ENCODE measurements around the gene ZDHHC14.

The ZDHHC14 gene

GRCh38 chr6:157677235-157677634, 296.2 kb downstream of the ZDHHC14 start:
- no peak for DNase-seq (ENCODE audit: low read depth)
- no peak overlapping the region for H3K4me3 ChIP-seq (ENCODE audit: low read depth, low read length)
- TF ChIP-seq CTCF (IDR thresholded peaks at IDR 0.05; ENCODE audit: insufficient read depth, low read depth, low read length, missing control alignments): no peak

GRCh38 chr6:157679605-157680580, 298.9 kb downstream of the ZDHHC14 start:
- no peak for TF ChIP-seq CTCF (IDR thresholded peaks at IDR 0.05; ENCODE audit: insufficient read depth, low read depth, low read length, missing control alignments)
- no peak overlapping the region for H3K4me3 ChIP-seq (ENCODE audit: low read depth, low read length)
- peak; percentile 14 for DNase-seq (ENCODE audit: low read depth)

GRCh38 chr6:157681041-157681650, 300.2 kb downstream of the ZDHHC14 start:
- no peak for TF ChIP-seq CTCF (IDR thresholded peaks at IDR 0.05; ENCODE audit: insufficient read depth, low read depth, low read length, missing control alignments)
- no peak for DNase-seq (ENCODE audit: low read depth)
- no peak overlapping the region for H3K4me3 ChIP-seq (ENCODE audit: low read depth, low read length)

GRCh38 chr6:157682856-157683481, 302.0 kb downstream of the ZDHHC14 start:
- no peak for TF ChIP-seq CTCF (IDR thresholded peaks at IDR 0.05; ENCODE audit: insufficient read depth, low read depth, low read length, missing control alignments)
- no peak for DNase-seq (ENCODE audit: low read depth)
- H3K4me3 ChIP-seq (ENCODE audit: low read depth, low read length): no peak overlapping the region

- no peak overlapping the region for H3K4me3 ChIP-seq (ENCODE audit: low read depth, low read length)
- TF ChIP-seq CTCF (IDR thresholded peaks at IDR 0.05; ENCODE audit: insufficient read depth, low read depth, low read length, missing control alignments): no peak
- DNase-seq (ENCODE audit: low read depth): no peak
These were observed 302.7 kb downstream of the ZDHHC14 start for GRCh38 chr6:157683707-157684106.

GRCh38 chr6:157684620-157685299, 303.8 kb downstream of the ZDHHC14 start:
- no peak for DNase-seq (ENCODE audit: low read depth)
- no peak for TF ChIP-seq CTCF (IDR thresholded peaks at IDR 0.05; ENCODE audit: insufficient read depth, low read depth, low read length, missing control alignments)

More at GRCh38 chr6:157684620-157685299, 303.8 kb downstream of the ZDHHC14 start:
- no peak overlapping the region for H3K4me3 ChIP-seq (ENCODE audit: low read depth, low read length)

Measured in GM12865 (cell line).